ENCODE measurements around the gene GSTA3.
A peak's percentile ranks its signal among the peaks of the same experiment; 100 is the strongest.
"Not testable (repeated sequence)": the region's sequence is repeated elsewhere in the genome, so short reads cannot be mapped to it uniquely, and the experiment has no call there.

Gene GSTA3

GRCh38 chr6:52910091-52910490, 593 bp upstream of the GSTA3 start:
- no peak for DNase-seq (ENCODE audit: low spot score)

GRCh38 chr6:52909131-52909530, 367 bp downstream of the GSTA3 start:
- DNase-seq (ENCODE audit: low spot score), result no peak

- DNase-seq (ENCODE audit: low spot score), result no peak
These were observed 972 bp downstream of the GSTA3 start for GRCh38 chr6:52908526-52908925.

- no peak for DNase-seq (ENCODE audit: low spot score)
These were observed 4.8 kb downstream of the GSTA3 start for GRCh38 chr6:52904562-52905279.

- DNase-seq (ENCODE audit: low spot score), result no peak
These were observed 9.0 kb downstream of the GSTA3 start for GRCh38 chr6:52900536-52900935.

GRCh38 chr6:52895790-52896189, 13.7 kb downstream of the GSTA3 start:
- DNase-seq (ENCODE audit: low spot score), result not testable (repeated sequence)

GRCh38 chr6:52894285-52894684, 15.2 kb downstream of the GSTA3 start:
- DNase-seq (ENCODE audit: low spot score), result no peak

- DNase-seq (ENCODE audit: low spot score), result no peak
These were observed 15.7 kb downstream of the GSTA3 start for GRCh38 chr6:52893803-52894202.

- no peak for DNase-seq (ENCODE audit: low spot score)
These were observed 16.3 kb downstream of the GSTA3 start for GRCh38 chr6:52893221-52893620.

- no peak for DNase-seq (ENCODE audit: low spot score)
These were observed 19.5 kb downstream of the GSTA3 start for GRCh38 chr6:52890018-52890417.

GRCh38 chr6:52887910-52888524, 21.5 kb downstream of the GSTA3 start:
- no peak for DNase-seq (ENCODE audit: low spot score)

GRCh38 chr6:52881996-52882841, 27.3 kb downstream of the GSTA3 start:
- peak; percentile 52 for DNase-seq (ENCODE audit: low spot score)

- DNase-seq (ENCODE audit: low spot score), result no peak
These were observed 27.9 kb downstream of the GSTA3 start for GRCh38 chr6:52881662-52881995.

- DNase-seq (ENCODE audit: low spot score), result no peak
These were observed 31.7 kb downstream of the GSTA3 start for GRCh38 chr6:52877786-52878185.

GRCh38 chr6:52877168-52877567, 32.3 kb downstream of the GSTA3 start:
- DNase-seq (ENCODE audit: low spot score), result no peak

GRCh38 chr6:52876056-52876787, 33.3 kb downstream of the GSTA3 start:
- DNase-seq (ENCODE audit: low spot score), result no peak

GRCh38 chr6:52872031-52872430, 37.5 kb downstream of the GSTA3 start:
- DNase-seq (ENCODE audit: low spot score), result no peak

GRCh38 chr6:52871621-52872020, 37.9 kb downstream of the GSTA3 start:
- DNase-seq (ENCODE audit: low spot score), result no peak

- DNase-seq (ENCODE audit: low spot score), result not testable (repeated sequence)
These were observed 39.0 kb downstream of the GSTA3 start for GRCh38 chr6:52870335-52871091.

GRCh38 chr6:52868899-52869298, 40.6 kb downstream of the GSTA3 start:
- DNase-seq (ENCODE audit: low spot score), result not testable (repeated sequence)

- DNase-seq (ENCODE audit: low spot score), result no peak
These were observed 41.3 kb downstream of the GSTA3 start for GRCh38 chr6:52868240-52868639.

GRCh38 chr6:52861151-52861550, 48.3 kb downstream of the GSTA3 start:
- DNase-seq (ENCODE audit: low spot score), result not testable (repeated sequence)
